ENCODE results near the gene TRPM6.

DNA sequence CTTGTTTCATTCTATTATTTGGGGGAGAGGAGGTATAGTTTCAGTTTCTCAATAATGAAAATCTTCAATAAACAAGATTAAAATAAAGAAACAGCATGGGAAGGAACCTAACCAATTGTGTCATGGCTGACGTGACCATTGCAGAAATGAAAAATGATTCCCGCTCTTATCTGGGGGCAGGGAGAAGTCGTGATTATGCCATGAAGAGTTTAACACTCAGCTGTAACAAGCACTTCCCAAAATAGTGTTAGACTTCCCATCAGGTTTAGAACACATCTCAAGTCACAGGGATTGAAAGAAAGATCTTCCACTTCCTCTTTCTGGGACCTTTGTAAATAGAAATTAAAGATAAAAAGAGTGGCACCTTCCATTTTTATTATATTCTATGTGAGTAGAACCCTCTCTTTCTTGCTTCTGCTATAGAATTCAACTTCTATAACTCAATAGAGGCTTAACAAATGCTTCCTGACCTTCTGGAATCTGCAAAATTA, 122.2 kb downstream of the TRPM6 start:
- TF ChIP-seq, protein P1, sequence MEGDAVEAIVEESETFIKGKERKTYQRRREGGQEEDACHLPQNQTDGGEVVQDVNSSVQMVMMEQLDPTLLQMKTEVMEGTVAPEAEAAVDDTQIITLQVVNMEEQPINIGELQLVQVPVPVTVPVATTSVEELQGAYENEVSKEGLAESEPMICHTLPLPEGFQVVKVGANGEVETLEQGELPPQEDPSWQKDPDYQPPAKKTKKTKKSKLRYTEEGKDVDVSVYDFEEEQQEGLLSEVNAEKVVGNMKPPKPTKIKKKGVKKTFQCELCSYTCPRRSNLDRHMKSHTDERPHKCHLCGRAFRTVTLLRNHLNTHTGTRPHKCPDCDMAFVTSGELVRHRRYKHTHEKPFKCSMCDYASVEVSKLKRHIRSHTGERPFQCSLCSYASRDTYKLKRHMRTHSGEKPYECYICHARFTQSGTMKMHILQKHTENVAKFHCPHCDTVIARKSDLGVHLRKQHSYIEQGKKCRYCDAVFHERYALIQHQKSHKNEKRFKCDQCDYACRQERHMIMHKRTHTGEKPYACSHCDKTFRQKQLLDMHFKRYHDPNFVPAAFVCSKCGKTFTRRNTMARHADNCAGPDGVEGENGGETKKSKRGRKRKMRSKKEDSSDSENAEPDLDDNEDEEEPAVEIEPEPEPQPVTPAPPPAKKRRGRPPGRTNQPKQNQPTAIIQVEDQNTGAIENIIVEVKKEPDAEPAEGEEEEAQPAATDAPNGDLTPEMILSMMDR (IDR thresholded peaks at IDR 0.05), result no peak
- TF ChIP-seq POLR2A (IDR thresholded peaks at IDR 0.05), result no peak
